GM10248 (cell line): ENCODE measurements around the gene SNX5.

Experiments
- CTCF ChIA-PET: fragments of 300-600 bp; sonication (Branson Sonifier 250); formaldehyde crosslinking; extraction: SDS; loops from one replicate; lab custom pipeline; 2021; ENCODE audit warnings: antibody characterized with exemption; lab: Yijun Ruan, JAX
- POLR2A ChIA-PET: fragments of 350-650 bp; sonication (Branson Sonifier 250); formaldehyde crosslinking; extraction: SDS; loops from one replicate; lab custom pipeline; 2020; ENCODE audit warnings: antibody characterized with exemption; lab: Yijun Ruan, JAX
- DNase-seq: peaks from one replicate; pipeline ENCODE4 v3.0.0; 2012; ENCODE audit errors: extremely low spot score
- TF ChIP-seq, protein P1 (sequence below): IDR thresholded peaks from 2 replicates; pipeline ENCODE4 v1.5.1; 2012; ENCODE audit warnings: mild to moderate bottlenecking, low read depth; ENCODE audit errors: extremely low read depth, missing control alignments, control extremely low read depth

The SNX5 gene

DNA sequence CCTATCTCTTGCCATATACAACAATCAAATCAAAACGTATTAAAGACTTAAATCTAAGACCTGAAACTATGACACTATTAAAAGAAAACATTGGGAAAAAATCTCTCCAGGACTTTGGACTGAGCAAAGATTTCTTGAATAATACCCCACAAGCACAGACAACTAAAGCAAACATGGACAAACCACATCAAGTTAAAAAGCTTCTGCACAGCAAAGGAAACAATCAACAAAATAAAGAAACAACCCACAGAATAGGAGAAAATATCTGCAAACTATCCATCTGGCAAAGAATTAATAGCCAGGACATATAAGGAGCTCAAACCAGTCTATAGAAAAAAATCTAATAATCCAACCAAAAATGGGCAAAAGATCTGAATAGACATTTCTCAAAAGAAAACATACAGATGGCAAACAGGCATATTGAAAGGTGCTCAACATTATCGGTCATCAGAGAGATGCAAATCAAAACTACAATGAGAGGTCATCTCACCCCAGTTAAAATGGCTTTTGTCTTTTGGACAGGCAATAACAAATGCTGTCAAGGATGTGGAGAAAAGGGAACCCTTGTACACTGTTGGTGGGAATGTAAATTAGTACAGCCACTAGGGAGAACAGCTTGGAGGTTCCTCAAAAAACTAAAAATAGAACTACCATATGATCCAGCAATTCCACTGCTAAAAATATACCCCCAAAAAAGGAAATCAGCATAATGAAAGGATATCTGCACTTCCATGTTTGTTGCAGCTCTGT, 76.2 kb downstream of the SNX5 start:
- POLR2A ChIA-PET: no interaction called here
- no peak for DNase-seq
- TF ChIP-seq, protein P1, sequence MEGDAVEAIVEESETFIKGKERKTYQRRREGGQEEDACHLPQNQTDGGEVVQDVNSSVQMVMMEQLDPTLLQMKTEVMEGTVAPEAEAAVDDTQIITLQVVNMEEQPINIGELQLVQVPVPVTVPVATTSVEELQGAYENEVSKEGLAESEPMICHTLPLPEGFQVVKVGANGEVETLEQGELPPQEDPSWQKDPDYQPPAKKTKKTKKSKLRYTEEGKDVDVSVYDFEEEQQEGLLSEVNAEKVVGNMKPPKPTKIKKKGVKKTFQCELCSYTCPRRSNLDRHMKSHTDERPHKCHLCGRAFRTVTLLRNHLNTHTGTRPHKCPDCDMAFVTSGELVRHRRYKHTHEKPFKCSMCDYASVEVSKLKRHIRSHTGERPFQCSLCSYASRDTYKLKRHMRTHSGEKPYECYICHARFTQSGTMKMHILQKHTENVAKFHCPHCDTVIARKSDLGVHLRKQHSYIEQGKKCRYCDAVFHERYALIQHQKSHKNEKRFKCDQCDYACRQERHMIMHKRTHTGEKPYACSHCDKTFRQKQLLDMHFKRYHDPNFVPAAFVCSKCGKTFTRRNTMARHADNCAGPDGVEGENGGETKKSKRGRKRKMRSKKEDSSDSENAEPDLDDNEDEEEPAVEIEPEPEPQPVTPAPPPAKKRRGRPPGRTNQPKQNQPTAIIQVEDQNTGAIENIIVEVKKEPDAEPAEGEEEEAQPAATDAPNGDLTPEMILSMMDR: no peak
- CTCF ChIA-PET: no interaction called here
